ENCODE measurements around the gene COL4A4. TPM values are rescaled to one million over a fixed set of nuclear protein-coding genes. Genes with fewer than 3 reads are reported as not detected.

The COL4A4 gene
- total and polyA plus RNA-seq, 2 experiments from 2014 or later = 0.47 to 3.0 TPM

DNA sequence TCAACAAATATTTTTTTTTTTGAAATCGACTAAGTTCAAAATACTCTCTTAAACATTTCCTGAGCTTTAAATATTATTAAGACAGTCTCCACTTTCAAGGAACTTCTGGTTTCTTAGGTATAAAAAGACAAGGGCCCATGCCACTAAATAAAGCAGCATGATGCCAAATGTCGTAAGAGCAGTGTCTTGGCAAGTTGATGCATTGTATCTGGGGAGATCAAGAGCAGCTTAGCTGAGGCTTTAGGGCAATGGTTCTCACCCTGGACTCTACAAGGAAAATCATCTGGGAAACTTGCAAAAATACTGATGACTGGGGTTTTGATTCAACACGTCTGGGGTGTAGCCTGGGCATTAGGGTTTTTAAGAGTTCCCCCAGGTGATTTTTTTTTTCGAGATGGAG lies 41.7 kb upstream of the COL4A4 start:
- no peak for DNase-seq (ENCODE audit: low spot score)
- H2AFZ ChIP-seq = no peak overlapping the region
- no peak overlapping the region for H3K27ac ChIP-seq
- WGBS (ENCODE audit: low lambda C conversion rate, missing lambda C conversion rate) = 87% methylated on average over 4 of the region's 4 CpGs
- H3K9me2 ChIP-seq (replicated peaks; ENCODE audit: insufficient read depth) = no peaks in the 10 kb centered on the region
- H3K9me3 ChIP-seq (ENCODE audit: low read depth) = no peaks in the 10 kb centered on the region
- no peak overlapping the region for H3K4me3 ChIP-seq
- H3K4me2 ChIP-seq = no peak overlapping the region
- H3K27me3 ChIP-seq = no peaks in the 10 kb centered on the region
- no peaks in the 10 kb centered on the region for H3K36me3 ChIP-seq (replicated peaks; ENCODE audit: insufficient read depth, low read depth)
- H3K79me2 ChIP-seq = no peaks in the 10 kb centered on the region
- no peaks in the 10 kb centered on the region for H4K20me1 ChIP-seq (ENCODE audit: insufficient read depth, poor library complexity, severe bottlenecking)
- no peaks in the 10 kb centered on the region for H3K4me1 ChIP-seq (ENCODE audit: insufficient read depth)
- TF ChIP-seq EZH2 (IDR thresholded peaks at IDR 0.05; ENCODE audit: borderline replicate concordance) = no peak
- TF ChIP-seq, protein P1, sequence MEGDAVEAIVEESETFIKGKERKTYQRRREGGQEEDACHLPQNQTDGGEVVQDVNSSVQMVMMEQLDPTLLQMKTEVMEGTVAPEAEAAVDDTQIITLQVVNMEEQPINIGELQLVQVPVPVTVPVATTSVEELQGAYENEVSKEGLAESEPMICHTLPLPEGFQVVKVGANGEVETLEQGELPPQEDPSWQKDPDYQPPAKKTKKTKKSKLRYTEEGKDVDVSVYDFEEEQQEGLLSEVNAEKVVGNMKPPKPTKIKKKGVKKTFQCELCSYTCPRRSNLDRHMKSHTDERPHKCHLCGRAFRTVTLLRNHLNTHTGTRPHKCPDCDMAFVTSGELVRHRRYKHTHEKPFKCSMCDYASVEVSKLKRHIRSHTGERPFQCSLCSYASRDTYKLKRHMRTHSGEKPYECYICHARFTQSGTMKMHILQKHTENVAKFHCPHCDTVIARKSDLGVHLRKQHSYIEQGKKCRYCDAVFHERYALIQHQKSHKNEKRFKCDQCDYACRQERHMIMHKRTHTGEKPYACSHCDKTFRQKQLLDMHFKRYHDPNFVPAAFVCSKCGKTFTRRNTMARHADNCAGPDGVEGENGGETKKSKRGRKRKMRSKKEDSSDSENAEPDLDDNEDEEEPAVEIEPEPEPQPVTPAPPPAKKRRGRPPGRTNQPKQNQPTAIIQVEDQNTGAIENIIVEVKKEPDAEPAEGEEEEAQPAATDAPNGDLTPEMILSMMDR (IDR thresholded peaks at IDR 0.05; ENCODE audit: poor library complexity) = no peak
- TF ChIP-seq EZH2phosphoT487 (IDR thresholded peaks at IDR 0.05; ENCODE audit: low read depth, severe bottlenecking, unreplicated experiment) = no peak

DNA sequence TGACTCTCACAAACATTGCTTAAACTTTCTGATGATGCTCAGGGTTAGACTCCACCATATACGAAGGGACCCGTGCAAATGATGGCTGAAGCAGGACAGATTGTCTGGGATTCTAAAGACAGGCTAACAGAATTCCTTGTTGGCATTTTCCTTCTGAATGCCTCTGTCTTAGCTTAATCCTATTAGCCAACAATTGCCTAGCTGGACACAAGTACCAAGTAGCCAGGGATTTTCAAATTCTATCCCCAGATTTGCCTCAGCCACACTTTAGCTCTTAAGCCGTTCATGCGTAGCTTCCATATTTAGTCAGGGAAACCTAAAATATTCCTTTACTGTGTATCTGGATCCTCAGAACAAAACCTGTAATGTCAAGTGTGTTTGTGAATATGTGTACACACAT lies 40.4 kb upstream of the COL4A4 start:
- no peak overlapping the region for H2AFZ ChIP-seq
- no peaks in the 10 kb centered on the region for H3K36me3 ChIP-seq (replicated peaks; ENCODE audit: insufficient read depth, low read depth)
- DNase-seq (ENCODE audit: low spot score) = no peak
- WGBS (ENCODE audit: low lambda C conversion rate, missing lambda C conversion rate) = 88% methylated on average over 4 of the region's 4 CpGs
- no peaks in the 10 kb centered on the region for H3K9me3 ChIP-seq (ENCODE audit: low read depth)
- no peak overlapping the region for H3K4me3 ChIP-seq
- H3K27ac ChIP-seq = no peak overlapping the region
- TF ChIP-seq, protein P1 (IDR thresholded peaks at IDR 0.05; ENCODE audit: poor library complexity) = no peak
- TF ChIP-seq EZH2 (IDR thresholded peaks at IDR 0.05; ENCODE audit: borderline replicate concordance) = no peak
- no peak for TF ChIP-seq EZH2phosphoT487 (IDR thresholded peaks at IDR 0.05; ENCODE audit: low read depth, severe bottlenecking, unreplicated experiment)
- no peaks in the 10 kb centered on the region for H3K27me3 ChIP-seq
- H3K4me1 ChIP-seq (ENCODE audit: insufficient read depth) = no peaks in the 10 kb centered on the region
- H3K79me2 ChIP-seq = no peaks in the 10 kb centered on the region
- no peaks in the 10 kb centered on the region for H4K20me1 ChIP-seq (ENCODE audit: insufficient read depth, poor library complexity, severe bottlenecking)
- no peaks in the 10 kb centered on the region for H3K9me2 ChIP-seq (replicated peaks; ENCODE audit: insufficient read depth)
- no peak overlapping the region for H3K4me2 ChIP-seq

DNA sequence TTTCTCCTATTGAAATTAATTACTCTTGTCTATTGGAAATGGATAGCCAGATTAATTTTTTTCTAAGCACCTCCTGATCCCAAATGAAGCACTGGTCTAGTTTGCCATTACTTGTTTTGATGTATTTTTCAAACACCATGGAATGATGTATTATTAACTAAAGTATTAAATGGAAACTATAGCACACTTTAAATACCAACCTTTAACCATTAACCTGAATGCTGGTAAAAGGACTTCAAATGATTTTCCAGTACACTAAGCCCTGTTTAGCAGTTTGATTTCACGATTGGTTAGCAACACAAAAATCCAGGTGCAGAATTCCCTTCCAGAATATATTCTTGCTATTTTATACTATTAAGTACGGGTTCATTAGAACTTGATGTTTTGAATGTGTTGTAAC lies 37.8 kb upstream of the COL4A4 start:
- no peaks in the 10 kb centered on the region for H3K4me1 ChIP-seq (ENCODE audit: insufficient read depth)
- H3K4me2 ChIP-seq = no peak overlapping the region
- TF ChIP-seq EZH2 (IDR thresholded peaks at IDR 0.05; ENCODE audit: borderline replicate concordance) (no peak), EZH2phosphoT487 (IDR thresholded peaks at IDR 0.05; ENCODE audit: low read depth, severe bottlenecking, unreplicated experiment) (no peak)
- TF ChIP-seq, protein P1 (IDR thresholded peaks at IDR 0.05; ENCODE audit: poor library complexity) = no peak
- no peak overlapping the region for H3K4me3 ChIP-seq
- no peak for DNase-seq (ENCODE audit: low spot score)
- H3K9me2 ChIP-seq (replicated peaks; ENCODE audit: insufficient read depth) = no peaks in the 10 kb centered on the region
- H3K27me3 ChIP-seq = no peaks in the 10 kb centered on the region
- no peaks in the 10 kb centered on the region for H3K79me2 ChIP-seq
- no peaks in the 10 kb centered on the region for H4K20me1 ChIP-seq (ENCODE audit: insufficient read depth, poor library complexity, severe bottlenecking)
- no peaks in the 10 kb centered on the region for H3K36me3 ChIP-seq (replicated peaks; ENCODE audit: insufficient read depth, low read depth)
- H3K9me3 ChIP-seq (ENCODE audit: low read depth) = no peaks in the 10 kb centered on the region
- H2AFZ ChIP-seq = no peak overlapping the region
- no peak overlapping the region for H3K27ac ChIP-seq
- WGBS (ENCODE audit: low lambda C conversion rate, missing lambda C conversion rate) = 81% methylated on average over 2 of the region's 2 CpGs

DNA sequence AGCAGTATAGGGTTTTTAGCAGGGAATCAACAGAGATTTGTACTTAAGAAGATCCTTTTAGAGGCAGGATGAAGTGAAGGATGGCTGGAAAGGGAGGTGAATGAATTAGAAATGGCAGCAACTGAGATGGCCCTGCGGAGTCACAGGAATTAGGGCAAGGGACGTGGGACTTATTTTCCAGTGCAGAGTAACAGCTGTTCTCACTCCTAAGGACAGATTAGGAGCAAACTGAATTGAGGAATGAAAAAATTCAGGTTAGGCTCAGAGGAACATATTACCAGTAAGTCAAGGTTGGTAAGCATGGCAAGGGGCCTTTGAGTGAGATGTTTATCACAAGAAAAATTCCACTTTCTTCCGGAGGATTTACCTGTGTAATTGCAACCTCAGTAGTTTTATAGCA lies 34.9 kb upstream of the COL4A4 start:
- Histone ChIP-seq H3K4me2 (no peak overlapping the region), H3K4me3 (no peak overlapping the region), H3K36me3 (replicated peaks; ENCODE audit: insufficient read depth, low read depth) (no peaks in the 10 kb centered on the region), H4K20me1 (ENCODE audit: insufficient read depth, poor library complexity, severe bottlenecking) (no peaks in the 10 kb centered on the region), H3K9me2 (replicated peaks; ENCODE audit: insufficient read depth) (no peaks in the 10 kb centered on the region), H3K4me1 (ENCODE audit: insufficient read depth) (no peaks in the 10 kb centered on the region), H3K27ac (no peak overlapping the region), H3K79me2 (no peaks in the 10 kb centered on the region), H2AFZ (no peak overlapping the region), H3K27me3 (no peaks in the 10 kb centered on the region), H3K9me3 (ENCODE audit: low read depth) (no peaks in the 10 kb centered on the region)
- 78% methylated on average over 3 of the region's 3 CpGs for WGBS (ENCODE audit: low lambda C conversion rate, missing lambda C conversion rate)
- no peak for DNase-seq (ENCODE audit: low spot score)
- TF ChIP-seq, protein P1 (IDR thresholded peaks at IDR 0.05; ENCODE audit: poor library complexity) = no peak
- TF ChIP-seq EZH2phosphoT487 (IDR thresholded peaks at IDR 0.05; ENCODE audit: low read depth, severe bottlenecking, unreplicated experiment) = no peak
- no peak for TF ChIP-seq EZH2 (IDR thresholded peaks at IDR 0.05; ENCODE audit: borderline replicate concordance)
